ENCODE data around the gene GPR17.

Gene GPR17

DNA sequence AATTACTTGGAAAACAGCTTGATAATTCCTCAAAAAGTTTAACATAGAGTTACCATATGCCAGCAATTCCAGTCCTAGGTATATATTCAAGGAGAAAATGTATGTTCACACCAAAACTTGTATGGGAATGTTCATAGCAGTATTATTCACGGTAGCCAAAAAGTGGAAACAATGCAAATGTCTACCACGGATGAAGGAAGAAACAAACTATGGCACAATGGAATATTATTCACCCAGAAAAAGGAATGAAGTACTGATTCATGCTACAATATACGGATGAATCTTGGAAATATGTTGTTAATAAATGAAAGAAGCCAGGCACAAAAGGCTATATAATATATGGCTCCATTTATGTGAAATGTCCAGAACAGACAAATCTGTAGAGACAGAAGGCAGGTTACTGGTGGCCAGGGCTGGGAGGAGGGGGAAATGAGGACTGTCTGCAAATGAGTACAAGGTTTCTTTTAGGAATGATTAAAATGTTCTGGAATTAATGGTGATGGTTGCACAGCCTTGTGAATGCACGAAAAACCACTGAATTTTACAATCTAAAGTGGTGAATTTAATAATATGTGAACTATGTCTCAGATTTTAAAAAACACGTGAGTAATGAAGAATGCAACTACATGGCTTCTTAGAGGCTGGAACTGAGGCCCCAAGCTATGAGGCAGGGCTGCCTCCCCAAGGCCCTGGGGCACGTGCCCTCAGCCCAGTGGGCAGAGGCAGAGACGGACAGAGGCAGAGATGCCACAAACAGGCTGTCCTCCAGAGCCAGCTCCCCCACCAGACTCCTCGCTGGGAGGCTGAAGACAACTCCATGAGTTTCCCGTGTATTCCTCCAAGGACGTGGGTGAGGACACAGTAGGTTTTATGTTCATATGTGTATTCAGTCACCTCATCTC, 24.4 kb downstream of the GPR17 start:
- no peak for DNase-seq (ENCODE audit: low read depth in 2 of 2, low spot score in 1 of 2)

GRCh38 chr2:127670957-127671290, 25.0 kb downstream of the GPR17 start:
- DNase-seq (ENCODE audit: low read depth in 2 of 2, low spot score in 1 of 2), result no peak

GRCh38 chr2:127671557-127672302, 25.8 kb downstream of the GPR17 start:
- no peak for DNase-seq (ENCODE audit: low read depth in 2 of 2, low spot score in 1 of 2)

- DNase-seq (ENCODE audit: low read depth in 2 of 2, low spot score in 1 of 2), result no peak
Observed at GRCh38 chr2:127672341-127673224, 26.6 kb downstream of the GPR17 start.

GRCh38 chr2:127673291-127674069, 27.5 kb downstream of the GPR17 start:
- no peak for DNase-seq (ENCODE audit: low read depth in 2 of 2, low spot score in 1 of 2)

DNA sequence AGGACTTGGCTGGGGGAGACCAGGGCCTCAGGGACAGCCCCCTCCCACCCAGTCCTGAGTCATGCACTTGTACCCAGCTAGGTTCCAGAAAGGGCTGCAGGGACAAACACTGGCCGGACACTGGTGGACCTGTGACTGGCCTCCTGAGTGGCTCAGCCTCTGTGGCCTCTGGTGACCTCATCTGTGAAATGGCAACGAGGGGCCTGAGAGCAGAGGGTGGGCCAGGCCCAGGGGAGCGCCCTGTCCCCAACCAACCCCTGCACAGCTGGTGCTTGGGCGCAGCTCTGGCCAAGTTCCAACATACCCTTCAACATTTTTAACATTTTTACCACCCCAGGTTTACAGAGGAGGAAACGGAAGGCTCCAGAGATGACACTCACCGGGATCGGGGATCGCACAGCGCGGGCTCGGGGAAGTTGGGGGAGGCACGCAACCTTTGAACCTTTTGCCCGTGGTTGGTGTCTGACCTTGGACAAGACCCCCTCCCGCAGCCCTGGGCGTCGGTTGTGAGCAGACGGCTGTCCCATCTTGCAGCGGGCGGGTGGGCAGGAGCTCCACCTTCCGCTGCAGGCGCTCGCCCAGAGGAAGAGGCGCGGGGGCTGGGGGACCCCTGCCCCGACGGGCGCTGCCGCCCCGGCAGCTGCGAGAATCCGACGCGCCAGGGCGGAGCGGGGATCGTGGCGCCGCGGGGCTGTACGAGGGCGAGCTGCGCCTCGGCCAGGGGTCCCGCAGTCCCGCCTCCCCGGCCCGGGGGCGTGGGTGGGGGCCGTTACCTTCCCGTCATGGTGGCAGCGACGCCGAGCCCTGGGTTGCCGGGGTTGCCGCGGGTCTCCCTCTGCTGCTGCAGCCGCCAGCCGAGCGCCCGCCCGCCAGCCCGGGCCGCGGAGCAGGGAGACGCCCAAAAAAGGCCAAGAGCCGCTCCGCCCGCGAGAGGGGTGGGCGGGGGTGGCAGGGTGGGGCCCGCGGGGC, 28.6 kb downstream of the GPR17 start:
- DNase-seq (ENCODE audit: low read depth in 2 of 2, low spot score in 1 of 2), result no peak

GRCh38 chr2:127675331-127676261, 29.6 kb downstream of the GPR17 start, which contains the start of gene LIMS2:
Gene LIMS2 (minus strand): TSS chr2:127675530. CDS start chr2:127675024, 506 bp downstream.
- DNase-seq (ENCODE audit: low read depth in 2 of 2, low spot score in 1 of 2), result no peak

DNA sequence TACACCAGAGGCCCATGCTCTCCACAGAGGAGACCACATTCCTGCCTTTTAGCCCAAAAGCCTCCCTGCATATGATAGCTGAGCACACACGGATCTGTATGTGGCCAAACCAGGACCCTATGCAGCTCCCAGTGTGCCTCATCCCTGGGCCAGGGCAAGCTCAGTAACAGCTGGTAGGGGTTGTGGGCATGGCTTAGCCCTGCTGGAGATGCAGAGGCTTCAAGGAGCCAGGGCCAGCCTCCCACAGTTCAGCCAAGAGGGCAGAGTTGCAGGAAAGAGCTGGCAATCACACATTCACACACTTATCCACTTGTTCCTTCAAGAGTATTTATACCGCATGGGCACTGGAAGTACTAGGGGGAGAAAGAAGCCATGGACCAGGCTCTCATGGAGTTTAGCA, 31.0 kb downstream of the GPR17 start:
- no peak for DNase-seq (ENCODE audit: low read depth in 2 of 2, low spot score in 1 of 2)

DNA sequence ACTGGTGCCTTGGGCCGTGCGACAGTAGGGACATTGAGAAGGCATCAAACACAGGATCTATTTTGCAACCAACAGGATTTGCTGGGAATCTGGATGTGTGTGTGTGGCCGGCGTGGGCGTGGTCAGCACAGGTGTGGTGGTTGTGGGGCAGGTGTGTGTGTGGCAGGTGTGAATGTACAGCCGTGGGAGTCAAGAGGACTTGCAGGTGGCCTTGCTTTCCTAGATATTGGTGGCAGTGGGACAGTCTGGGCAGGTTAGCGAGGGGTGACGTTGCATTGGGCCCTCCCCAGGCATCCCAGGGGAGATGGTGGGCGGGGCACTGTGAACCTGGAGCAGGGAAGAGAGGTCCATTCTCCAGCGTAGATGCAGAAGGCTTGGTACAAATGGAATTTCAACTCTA, 32.6 kb downstream of the GPR17 start:
- DNase-seq (ENCODE audit: low read depth in 2 of 2, low spot score in 1 of 2), result no peak

- DNase-seq (ENCODE audit: low read depth in 2 of 2, low spot score in 1 of 2), result no peak
Observed at GRCh38 chr2:127678991-127679390, 33.0 kb downstream of the GPR17 start.

DNA sequence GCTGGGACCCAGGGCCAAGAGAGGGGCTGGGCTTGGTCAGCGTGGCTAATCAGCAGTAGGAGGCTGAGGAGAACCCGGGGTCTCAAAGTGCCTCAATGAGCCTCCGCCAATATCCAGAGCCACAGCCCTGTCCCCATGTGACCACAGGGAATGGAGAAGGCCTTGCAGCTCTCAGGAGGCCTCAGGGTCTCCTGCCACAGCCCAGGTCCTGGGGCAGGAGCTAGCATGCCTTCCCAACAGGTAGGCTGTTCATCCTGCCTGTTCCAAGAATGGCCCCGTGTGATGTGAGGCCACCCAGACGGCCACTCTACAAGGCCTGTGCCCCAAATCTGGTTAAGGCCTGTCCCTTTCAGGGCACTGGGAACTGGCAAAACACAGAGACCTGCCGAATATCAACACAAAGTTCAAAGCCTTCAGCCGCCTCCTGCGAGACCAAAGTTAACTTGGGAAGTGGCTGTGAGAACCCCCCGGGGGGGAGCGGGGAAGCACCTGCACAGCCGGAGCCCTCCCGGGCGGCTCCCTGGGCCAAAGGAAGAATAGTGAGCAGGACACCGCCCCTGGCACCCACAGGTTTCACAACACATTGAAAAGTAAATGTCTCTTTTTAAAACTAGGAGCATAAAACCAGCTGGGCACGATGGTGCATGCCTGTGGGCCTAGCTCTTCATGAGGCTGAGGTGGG, 33.9 kb downstream of the GPR17 start:
- DNase-seq (ENCODE audit: low read depth in 2 of 2, low spot score in 1 of 2), result no peak

GRCh38 chr2:127680706-127681287, 34.8 kb downstream of the GPR17 start:
- DNase-seq (ENCODE audit: low read depth in 2 of 2, low spot score in 1 of 2), result no peak

GRCh38 chr2:127681288-127681804, 35.4 kb downstream of the GPR17 start:
- DNase-seq (ENCODE audit: low read depth in 2 of 2, low spot score in 1 of 2), result no peak

- no peak for DNase-seq (ENCODE audit: low read depth in 2 of 2, low spot score in 1 of 2)
Observed at GRCh38 chr2:127681976-127682857, 36.3 kb downstream of the GPR17 start.

- DNase-seq (ENCODE audit: low read depth in 2 of 2, low spot score in 1 of 2), result no peak
Observed at GRCh38 chr2:127683056-127683455, 37.1 kb downstream of the GPR17 start.

DNA sequence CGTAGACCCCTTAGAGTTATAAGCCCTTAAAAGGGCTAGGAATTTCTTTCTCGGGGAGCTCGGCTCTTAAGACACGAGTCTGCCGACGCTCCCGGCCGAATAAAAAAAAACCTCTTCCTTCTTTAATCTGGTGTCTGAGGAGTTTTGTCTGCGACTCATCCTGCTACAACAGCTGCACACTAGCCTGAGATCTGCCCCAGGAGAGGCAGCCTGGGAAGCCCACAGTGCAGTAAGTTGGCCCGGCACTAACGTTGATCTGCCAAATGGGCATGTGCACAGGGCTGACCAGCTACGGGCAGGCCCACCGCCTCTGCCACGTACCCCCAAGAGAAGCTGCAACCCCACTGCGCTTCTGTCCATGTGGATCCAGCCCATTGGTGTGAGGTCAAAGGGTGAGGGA, 37.8 kb downstream of the GPR17 start:
- no peak for DNase-seq (ENCODE audit: low read depth in 2 of 2, low spot score in 1 of 2)

All from stimulated activated CD8-positive, alpha-beta memory T cell treated with anti-CD3 and anti-CD28 coated beads, Interleukin-4, amount 100 ng/mL, for 4 hours (primary cell).